Liver (tissue), 9 donors: ENCODE measurements around the gene HMGCS1. TPM values are rescaled to one million over a fixed set of nuclear protein-coding genes. Genes with fewer than 3 reads are reported as not detected.

Experiments
- DNase-seq: peaks from one replicate; pipeline ENCODE4 v3.0.0-alpha.2; 2017; ENCODE audit warnings: low spot score
- H3K27ac ChIP-seq, 2 donors: one replicate each; pipeline ENCODE4 v1.7.0; 2013; ENCODE audit warnings: inconsistent platforms in 2 of 2, low read length in 2 of 2, control low read depth in 1 of 2, low read depth in 1 of 2, mild to moderate bottlenecking in 1 of 2
- H3K27me3 ChIP-seq, 4 donors: one replicate each; pipeline versions ENCODE4 v1.6.1 to v1.7.0; 2013; ENCODE audit warnings: low read length in 3 of 4, inconsistent platforms in 1 of 4, mild to moderate bottlenecking in 1 of 4, moderate library complexity in 1 of 4; ENCODE audit not compliant: control insufficient read depth in 4 of 4, insufficient read depth in 4 of 4
- H3K36me3 ChIP-seq, 4 donors: one replicate each; pipeline versions ENCODE4 v1.6.1 to v1.7.0; 2013; ENCODE audit warnings: low read length in 3 of 4, mild to moderate bottlenecking in 3 of 4, low read depth in 1 of 4, moderate library complexity in 1 of 4; ENCODE audit not compliant: control insufficient read depth in 4 of 4, insufficient read depth in 3 of 4
- H3K4me1 ChIP-seq, 4 donors: one replicate each; pipeline versions ENCODE4 v1.6.1 to v1.7.0; 2013; ENCODE audit warnings: low read length in 3 of 4, mild to moderate bottlenecking in 3 of 4, moderate library complexity in 1 of 4; ENCODE audit not compliant: control insufficient read depth in 4 of 4, insufficient read depth in 4 of 4
- H3K4me3 ChIP-seq, 3 donors: one replicate each; pipeline versions ENCODE4 v1.6.1 to v1.7.0; 2013; ENCODE audit warnings: low read length in 3 of 3, control low read depth in 1 of 3, low read depth in 1 of 3, mild to moderate bottlenecking in 1 of 3
- H3K9ac ChIP-seq, 2 donors: one replicate each; pipeline ENCODE4 v1.7.0; 2013; ENCODE audit warnings: low read length in 2 of 2, mild to moderate bottlenecking in 2 of 2, moderate library complexity in 2 of 2, control low read depth in 1 of 2, low read depth in 1 of 2
- H3K9me3 ChIP-seq, 4 donors: one replicate each; pipeline versions ENCODE4 v1.6.1 to v1.7.0; 2013; ENCODE audit warnings: low read length in 3 of 4; ENCODE audit not compliant: control insufficient read depth in 4 of 4
- EGR1 ChIP-seq, 2 donors: IDR thresholded peaks; 2 replicates each; pipeline ENCODE4 v1.6.1; 2016 to 2018; ENCODE audit warnings: antibody characterized with exemption in 2 of 2, low read depth in 2 of 2
- FOXA1 ChIP-seq: IDR thresholded peaks from 2 replicates; pipeline ENCODE4 v1.6.1; 2016; ENCODE audit warnings: antibody characterized with exemption
- FOXA2 ChIP-seq: IDR thresholded peaks from 2 replicates; pipeline ENCODE4 v1.6.1; 2016; ENCODE audit warnings: antibody characterized with exemption
- GABPA ChIP-seq, 2 donors: IDR thresholded peaks in 1 of 2; conservative IDR thresholded peaks in 1 of 2; 2 replicates each; pipeline ENCODE4 v1.6.1; 2016; ENCODE audit warnings: antibody characterized with exemption in 2 of 2, mild to moderate bottlenecking in 1 of 2, moderate library complexity in 1 of 2
- HNF4A ChIP-seq, 2 donors: conservative IDR thresholded peaks; 2 replicates each; pipeline ENCODE4 v1.6.1; 2016; ENCODE audit warnings: antibody characterized with exemption in 2 of 2, mild to moderate bottlenecking in 2 of 2
- HNF4G ChIP-seq: IDR thresholded peaks from 2 replicates; pipeline ENCODE4 v1.6.1; 2016; ENCODE audit warnings: antibody characterized with exemption
- JUND ChIP-seq, 2 donors: IDR thresholded peaks; 2 replicates each; pipeline ENCODE4 v1.6.1; 2016; ENCODE audit warnings: antibody characterized with exemption in 2 of 2
- MAX ChIP-seq: IDR thresholded peaks from 2 replicates; pipeline ENCODE4 v1.6.1; 2016; ENCODE audit warnings: antibody characterized with exemption
- NR2F2 ChIP-seq: IDR thresholded peaks from 2 replicates; pipeline ENCODE4 v1.6.1; 2016; ENCODE audit warnings: antibody characterized with exemption
- RAD21 ChIP-seq, 2 donors: IDR thresholded peaks; 2 replicates each; pipeline ENCODE4 v1.6.1; 2016; ENCODE audit warnings: antibody characterized with exemption in 2 of 2, mild to moderate bottlenecking in 2 of 2
- REST ChIP-seq: IDR thresholded peaks from 2 replicates; pipeline ENCODE4 v1.6.1; 2016; ENCODE audit warnings: antibody characterized with exemption, mild to moderate bottlenecking
- RXRA ChIP-seq, 2 donors: IDR thresholded peaks; 2 replicates each; pipeline ENCODE4 v1.6.1; 2017 to 2018; ENCODE audit warnings: antibody characterized with exemption in 2 of 2, mild to moderate bottlenecking in 1 of 2
- SP1 ChIP-seq: IDR thresholded peaks from 2 replicates; pipeline ENCODE4 v1.6.1; 2018; ENCODE audit warnings: antibody characterized with exemption, mild to moderate bottlenecking
- YY1 ChIP-seq: IDR thresholded peaks from 2 replicates; pipeline ENCODE4 v1.6.1; 2016; ENCODE audit warnings: antibody characterized with exemption, mild to moderate bottlenecking
- WGBS: extraction: QIAGEN DNeasy Blood & Tissue Kit; methylation state at CpG from one replicate; pipeline ENCODE4 v1.1.7; 2013; 5-methylcytosine and 5-hydroxymethylcytosine counted together
- polyA plus RNA-seq, 2 donors: library from polyadenylated mRNA; stranded (reverse) in 1 of 2; unstranded in 1 of 2; fragments of 200-250 nt in 1 of 2; fragments of >200 nt in 1 of 2; fragmentation: Nextera tagmentation in 1 of 2; extraction: Ambion mirVana in 1 of 2; gene quantifications; one replicate each; pipeline versions ENCODE4 v1.2.1 to v1.2.3, GENCODE V29; 2013 to 2015
- total RNA-seq, 2 donors: library from RNA; depleted of rRNA; stranded (reverse); fragments of >200 nt; gene quantifications; one replicate each; pipeline ENCODE4 v1.2.3, GENCODE V29; 2014
- donor health status: healthy.
- donor health status: healthy.
- donor health status: healthy.
- donor health status: healthy.
- donor health status: healthy.

HMGCS1 gene
- total and polyA plus RNA-seq, 4 donors = 41.7 to 878 (median 286) TPM

- Histone ChIP-seq H3K27me3 (no peaks in the 10 kb centered on the region), H3K4me3 (no peak overlapping the region), H3K27ac (no peak overlapping the region), H3K36me3 (no peaks in the 10 kb centered on the region), H3K9ac (no peak overlapping the region), H3K4me1 (peaks cover 0 to 6% (median 2%) of the 10 kb centered on the region in 4 donors), H3K9me3 (no peaks in the 10 kb centered on the region)
- 59% methylated on average over 3 of the region's 3 CpGs for WGBS
- no peak for DNase-seq
- TF ChIP-seq YY1 (no peak), SP1 (no peak), EGR1 (IDR thresholded peaks at IDR 0.05; ENCODE audit: low read depth in 2 of 2) (no peak), NR2F2 (no peak), JUND (IDR thresholded peaks at IDR 0.05) (no peak), RXRA (IDR thresholded peaks at IDR 0.05) (no peak), REST (no peak), MAX (no peak)
These were observed 38.9 kb upstream of the HMGCS1 start for GRCh38 chr5:43352131-43352530.

GRCh38 chr5:43348861-43349363 is 35.7 kb upstream of the HMGCS1 start:
- H3K4me1 ChIP-seq = no peaks in the 10 kb centered on the region
- H3K27ac ChIP-seq = no peak overlapping the region
- H3K9ac ChIP-seq = no peak overlapping the region
- H3K36me3 ChIP-seq = no peaks in the 10 kb centered on the region
- DNase-seq = no peak
- no peak overlapping the region for H3K4me3 ChIP-seq
- TF ChIP-seq HNF4G (no peak), HNF4A (conservative IDR thresholded peaks at IDR 0.05) (no peak), YY1 (no peak), FOXA1 (no peak), SP1 (no peak), RXRA (IDR thresholded peaks at IDR 0.05) (no peak), GABPA (IDR thresholded peaks at IDR 0.05 in 1 of 2, conservative IDR thresholded peaks at IDR 0.05 in 1 of 2) (no peak)
- 90% methylated on average over 1 of the region's 1 CpG for whole genome bisulfite sequencing
- no peaks in the 10 kb centered on the region for H3K27me3 ChIP-seq
- no peaks in the 10 kb centered on the region for H3K9me3 ChIP-seq

- Histone ChIP-seq H3K4me3 (no peak overlapping the region), H3K9me3 (no peaks in the 10 kb centered on the region), H3K9ac (no peak overlapping the region), H3K4me1 (no peaks in the 10 kb centered on the region), H3K27ac (no peak overlapping the region), H3K27me3 (no peaks in the 10 kb centered on the region), H3K36me3 (no peaks in the 10 kb centered on the region)
- 58% methylated on average over 4 of the region's 4 CpGs for WGBS
- no peak for TF ChIP-seq RXRA (IDR thresholded peaks at IDR 0.05)
- no peak for TF ChIP-seq HNF4G
- TF ChIP-seq FOXA1 = no peak
- no peak for TF ChIP-seq SP1
- no peak for TF ChIP-seq RAD21 (IDR thresholded peaks at IDR 0.05)
- TF ChIP-seq FOXA2 = no peak
- TF ChIP-seq JUND (IDR thresholded peaks at IDR 0.05) = no peak
- no peak for DNase-seq
These were observed 35.0 kb upstream of the HMGCS1 start for GRCh38 chr5:43348207-43348606.
